HepG2 (cell line): ENCODE measurements around the gene KLF18. TPM values are rescaled to one million over a fixed set of nuclear protein-coding genes. Genes with fewer than 3 reads are reported as not detected.

Experiments
- CHCHD3 ChIP-seq: sonication (generic); formaldehyde crosslinking; IDR thresholded peaks from 2 replicates; pipeline ENCODE4 v1.8.0; 2022; ENCODE audit warnings: mild to moderate bottlenecking, missing genetic modification reagents, moderate library complexity
- EHMT2 ChIP-seq: fragments of 200-600 bp; sonication (generic); IDR thresholded peaks from 2 replicates; pipeline ENCODE4 v1.7.0; 2017; ENCODE audit warnings: antibody characterized with exemption, low read depth, low read length, borderline replicate concordance
- GPBP1L1 ChIP-seq: sonication (generic); formaldehyde crosslinking; IDR thresholded peaks from 2 replicates; pipeline ENCODE4 v1.5.0; 2020; ENCODE audit warnings: mild to moderate bottlenecking, missing genetic modification reagents
- MBD4 ChIP-seq: IDR thresholded peaks from 2 replicates; pipeline ENCODE4 v1.6.1; 2012; ENCODE audit warnings: low read length, inconsistent platforms, borderline replicate concordance
- RERE ChIP-seq: IDR thresholded peaks from 2 replicates; pipeline ENCODE4 v1.6.1; 2016; ENCODE audit warnings: low read depth, missing genetic modification reagents, missing compliant biosample characterization
- SIN3B ChIP-seq: fragments of 150-350 bp; IDR thresholded peaks from 2 replicates; pipeline ENCODE4 v1.6.1; 2014; ENCODE audit warnings: low read length
- SP2 ChIP-seq: sonication (generic); formaldehyde crosslinking; IDR thresholded peaks from 2 replicates; pipeline ENCODE4 v1.5.1; 2020; ENCODE audit warnings: mild to moderate bottlenecking, missing genetic modification reagents
- ZNF251 ChIP-seq: sonication (generic); formaldehyde crosslinking; IDR thresholded peaks from 2 replicates; pipeline ENCODE4 v1.9.0; 2021; ENCODE audit warnings: mild to moderate bottlenecking, missing genetic modification reagents
- ZNF3 ChIP-seq: IDR thresholded peaks from 2 replicates; pipeline ENCODE4 v1.7.0; 2017; ENCODE audit warnings: inconsistent platforms
- ZNF747 ChIP-seq: sonication (generic); formaldehyde crosslinking; IDR thresholded peaks from 2 replicates; pipeline ENCODE4 v1.8.1; 2023; ENCODE audit warnings: missing genetic modification reagents, mild to moderate bottlenecking, borderline replicate concordance
- ZNF879 ChIP-seq: sonication (generic); formaldehyde crosslinking; IDR thresholded peaks from 2 replicates; pipeline ENCODE4 v1.8.1; 2023; ENCODE audit warnings: missing genetic modification reagents
- ZXDC ChIP-seq: sonication (generic); formaldehyde crosslinking; IDR thresholded peaks from 2 replicates; pipeline ENCODE4 v1.5.0; 2020; ENCODE audit warnings: mild to moderate bottlenecking, missing genetic modification reagents
- polyA plus RNA-seq, 8 experiments: library from polyadenylated mRNA; depleted of rRNA in 3 of 8; stranded (reverse) in 7 of 8; unstranded in 1 of 8; fragments of >200 nt; fragmentation: Illumina TruSeq in 4 of 8; extraction: Trizol in 4 of 8; gene quantifications; 2 replicates each; pipeline versions ENCODE4 v1.2.1 to v1.2.3, GENCODE V29; 2011 to 2016; ENCODE audit warnings: low read depth in 4 of 8, missing spikeins in 1 of 8, mixed read lengths in 1 of 8; ENCODE audit not compliant: insufficient read depth in 1 of 8
- total RNA-seq, 5 experiments: library from RNA; depleted of rRNA; stranded (reverse); fragments of >200 nt; fragmentation: Illumina TruSeq; extraction: Trizol; gene quantifications; 2 replicates each; pipeline ENCODE4 v1.2.3, GENCODE V29; 2016; ENCODE audit warnings: low read depth in 1 of 5

Gene KLF18
- total and polyA plus RNA-seq, 2 of the 13 experiments (the other 11 are each of a cell fraction or from before 2014, with no cell fraction given): not detected

GRCh38 chr1:44090429-44091252, 50.8 kb downstream of the KLF18 start (continued):
- TF ChIP-seq RERE (CRISPR knock-in tag) (no peak), ZNF3 (CRISPR knock-in tag) (no peak), SP2 (CRISPR knock-in tag) (no peak), ZXDC (no peak), ZNF879 (no peak), EHMT2 (no peak), MBD4 (no peak), ZNF747 (CRISPR knock-in tag) (no peak), CHCHD3 (CRISPR knock-in tag) (no peak), GPBP1L1 (CRISPR knock-in tag) (no peak), SIN3B (no peak), ZNF251 (CRISPR knock-in tag) (no peak)
